GM18498 (cell line): ENCODE data around the gene CD248.

Source experiments
- ATAC-seq: cut with Tn5 transposase; IDR thresholded peaks from one replicate; pipeline ENCODE4 v1.9.1; 2021; ENCODE audit warnings: mild to moderate bottlenecking, moderate library complexity; ENCODE audit not compliant: unreplicated experiment

CD248 gene

GRCh38 chr11:66340596-66341501 lies 24.0 kb upstream of the CD248 start:
- no peak for ATAC-seq

- no peak for ATAC-seq
Measured at GRCh38 chr11:66339686-66340483, 23.0 kb upstream of the CD248 start.

- ATAC-seq, result no peak
Measured at GRCh38 chr11:66339162-66339675, 22.4 kb upstream of the CD248 start.

- no peak for ATAC-seq
Measured at GRCh38 chr11:66338276-66339161, 21.7 kb upstream of the CD248 start.

- no peak for ATAC-seq
Measured at GRCh38 chr11:66337103-66337899, 20.5 kb upstream of the CD248 start.

GRCh38 chr11:66336234-66337102 lies 19.6 kb upstream of the CD248 start, which contains the start of gene RIN1:
Gene RIN1 (minus strand): TSS chr11:66336434. CDS start chr11:66336402, 32 bp downstream.
- ATAC-seq, result peak; percentile 66

GRCh38 chr11:66335531-66336233 lies 18.8 kb upstream of the CD248 start:
- no peak for ATAC-seq

DNA sequence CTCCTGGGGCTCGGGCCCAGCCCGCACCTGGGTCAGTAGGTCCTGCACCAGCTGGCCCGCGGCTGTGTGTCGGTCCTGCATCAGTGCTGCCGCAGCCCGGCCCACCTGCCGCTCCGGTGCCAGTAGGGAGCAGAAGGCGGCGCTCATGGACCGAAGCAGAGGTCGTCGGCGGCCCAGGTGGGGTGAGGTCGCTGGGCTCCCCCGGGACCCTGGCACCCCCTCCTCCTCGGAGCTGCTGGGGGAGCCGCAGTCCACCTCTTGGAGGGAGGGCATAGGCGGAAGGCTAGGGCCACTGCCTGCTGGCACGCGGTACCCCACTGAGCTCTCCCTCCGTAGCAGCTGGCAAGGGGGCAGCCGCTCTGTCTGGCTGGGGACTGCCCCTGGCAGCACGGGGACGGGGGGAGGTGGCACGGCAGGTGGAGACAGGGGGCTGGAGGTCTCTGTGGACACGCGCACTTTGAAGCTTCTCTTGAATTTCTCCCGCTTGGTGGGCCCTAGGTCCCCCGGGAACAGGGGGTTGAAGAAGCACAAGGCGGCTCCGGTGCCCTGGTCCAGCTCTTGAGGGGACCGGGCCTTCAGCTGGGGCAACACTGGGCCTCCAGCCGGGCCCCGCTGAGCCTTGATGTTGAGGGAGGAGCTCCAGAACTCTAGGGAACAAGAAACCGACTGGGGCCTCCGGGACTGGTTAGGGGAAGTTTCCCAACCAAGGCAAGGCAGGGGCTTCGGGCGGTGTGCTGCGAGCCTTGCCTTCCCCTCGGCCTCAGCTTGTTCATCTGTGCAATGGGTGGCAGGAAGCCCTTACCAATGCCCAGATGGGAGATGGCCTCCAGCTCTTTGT lies 18.0 kb upstream of the CD248 start:
- ATAC-seq, result no peak

GRCh38 chr11:66333896-66334604 lies 17.2 kb upstream of the CD248 start:
- ATAC-seq, result no peak

DNA sequence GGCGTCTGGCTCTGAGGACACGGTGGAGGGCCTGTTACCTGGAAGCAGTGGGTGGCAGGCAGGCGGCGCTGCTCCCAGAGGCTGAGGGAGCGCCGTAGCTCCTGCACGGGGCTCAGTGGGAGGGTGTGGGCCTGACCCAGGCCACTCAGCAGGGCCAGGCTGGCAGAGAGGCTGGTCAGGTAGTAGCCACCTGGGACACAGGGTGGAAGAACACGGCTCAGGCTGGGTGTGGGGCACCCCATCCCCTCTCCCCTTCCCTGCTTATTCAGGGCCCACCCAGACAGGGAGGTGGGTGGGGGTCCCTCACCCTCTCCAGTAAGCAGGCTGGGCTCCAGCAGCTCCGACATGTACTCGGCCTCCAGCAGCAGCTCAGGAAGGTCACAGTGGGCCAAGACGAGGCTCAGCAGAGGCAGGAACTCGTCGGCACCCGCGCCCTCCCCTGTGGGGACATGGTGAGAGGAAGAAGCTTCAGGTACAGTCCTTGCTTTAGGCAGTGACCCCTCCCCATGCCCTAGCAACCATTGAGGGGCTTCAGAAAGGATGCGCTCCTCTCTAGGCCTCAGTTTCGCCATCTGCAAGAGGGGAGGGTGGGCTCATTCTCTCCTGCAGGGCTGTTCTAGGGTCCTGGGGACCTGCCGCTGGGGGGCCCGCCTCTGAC lies 16.5 kb upstream of the CD248 start:
- no peak for ATAC-seq

DNA sequence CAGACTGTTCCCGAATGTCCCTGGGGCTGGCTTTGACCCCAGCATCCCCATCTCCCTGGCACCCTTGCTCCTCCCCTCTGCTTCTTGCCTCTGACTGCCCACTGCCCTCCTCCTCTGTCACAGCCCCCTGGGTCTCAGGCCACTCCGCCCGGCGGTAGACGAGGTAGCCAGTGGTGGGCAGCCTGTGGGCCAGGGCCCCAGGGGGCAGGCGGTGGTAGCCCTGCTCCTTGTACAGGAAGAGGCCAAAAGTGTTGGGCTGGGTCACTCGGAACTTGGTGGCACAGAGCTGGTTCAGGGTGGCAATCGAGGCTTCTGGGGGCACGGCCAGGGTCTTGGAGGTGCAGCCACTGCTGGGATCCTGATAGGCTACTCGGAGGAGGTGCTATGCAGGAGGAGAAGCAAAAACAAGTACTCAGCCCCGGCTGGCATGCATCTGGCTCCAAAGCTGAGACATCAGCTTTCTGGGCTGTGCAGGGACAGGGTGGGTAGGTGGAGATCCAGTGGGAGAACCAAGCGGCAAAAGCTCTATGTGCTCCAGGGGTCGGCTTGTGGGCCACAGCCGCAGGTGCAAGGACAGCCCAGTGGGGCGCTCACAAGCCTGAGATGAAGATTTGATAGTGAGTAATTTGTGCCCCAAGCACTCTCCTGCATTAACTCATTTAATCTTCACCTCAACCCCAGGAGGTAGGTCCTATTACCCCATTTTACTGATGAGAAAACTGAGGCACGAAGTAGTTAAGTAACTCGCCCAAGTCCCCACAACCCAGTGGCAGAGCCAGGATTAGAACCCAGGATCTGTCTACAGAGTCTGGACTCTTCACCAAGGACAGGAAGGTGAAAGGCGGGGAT lies 15.8 kb upstream of the CD248 start:
- no peak for ATAC-seq

DNA sequence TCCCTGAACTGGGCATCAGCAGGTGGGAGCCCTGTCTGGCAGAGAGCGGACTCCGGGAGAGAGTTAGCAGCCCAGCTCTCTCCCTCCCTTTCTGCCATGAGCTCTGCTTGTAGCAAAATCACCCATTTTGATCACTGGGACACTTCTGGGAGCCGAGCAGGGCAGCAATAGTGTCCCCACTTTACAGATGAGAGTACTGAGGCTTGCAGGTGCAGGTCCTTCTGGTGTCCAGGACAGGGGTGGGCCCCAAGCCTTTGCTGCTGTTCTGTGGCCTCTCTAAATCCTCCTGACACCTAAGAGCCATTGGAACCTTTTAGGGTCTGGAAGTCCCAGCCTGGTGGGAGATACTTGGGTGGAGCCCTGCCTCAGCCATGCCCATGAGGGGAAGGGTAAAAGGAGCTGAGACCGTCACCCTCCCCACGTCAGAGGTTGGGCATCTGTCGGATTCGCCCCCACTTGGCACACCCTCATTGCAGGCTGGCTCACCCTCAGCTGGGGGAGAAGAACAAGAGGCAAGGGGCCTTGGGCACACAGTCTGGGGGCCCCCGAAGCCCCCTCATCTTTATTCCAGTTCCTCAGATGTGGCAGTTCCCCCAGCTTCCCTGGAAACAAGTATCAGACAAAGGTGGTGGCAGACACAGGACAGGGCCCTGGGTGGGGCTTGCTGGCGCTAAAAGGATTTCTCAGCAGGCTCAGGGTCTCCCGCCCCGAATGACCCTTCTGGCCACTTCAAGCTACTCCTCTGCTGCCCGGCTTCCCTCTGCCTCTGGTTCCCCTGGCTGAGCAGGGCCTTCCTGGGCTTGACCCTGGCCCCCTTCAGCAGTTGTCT lies 14.9 kb upstream of the CD248 start:
- no peak for ATAC-seq

DNA sequence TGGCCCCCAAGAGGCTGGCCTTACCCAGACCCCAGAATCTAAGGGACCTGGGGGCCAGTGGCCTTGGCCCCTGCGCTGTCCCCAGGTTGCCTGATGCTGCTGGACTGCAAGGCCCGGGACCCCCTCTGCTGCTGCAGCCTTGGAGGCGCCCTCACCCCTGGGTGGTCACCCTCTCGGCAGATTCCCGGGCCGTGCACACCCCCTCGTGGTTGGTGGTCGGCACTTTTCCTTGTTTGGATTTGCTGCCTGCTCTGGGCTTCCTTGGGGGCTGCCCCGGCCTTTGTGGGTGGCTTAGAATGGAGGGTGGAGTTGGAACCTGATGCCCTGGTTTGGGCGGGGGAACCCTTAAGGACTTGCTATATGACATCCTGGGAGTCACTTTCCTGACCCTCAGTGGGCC lies 14.1 kb upstream of the CD248 start:
- ATAC-seq, result no peak

DNA sequence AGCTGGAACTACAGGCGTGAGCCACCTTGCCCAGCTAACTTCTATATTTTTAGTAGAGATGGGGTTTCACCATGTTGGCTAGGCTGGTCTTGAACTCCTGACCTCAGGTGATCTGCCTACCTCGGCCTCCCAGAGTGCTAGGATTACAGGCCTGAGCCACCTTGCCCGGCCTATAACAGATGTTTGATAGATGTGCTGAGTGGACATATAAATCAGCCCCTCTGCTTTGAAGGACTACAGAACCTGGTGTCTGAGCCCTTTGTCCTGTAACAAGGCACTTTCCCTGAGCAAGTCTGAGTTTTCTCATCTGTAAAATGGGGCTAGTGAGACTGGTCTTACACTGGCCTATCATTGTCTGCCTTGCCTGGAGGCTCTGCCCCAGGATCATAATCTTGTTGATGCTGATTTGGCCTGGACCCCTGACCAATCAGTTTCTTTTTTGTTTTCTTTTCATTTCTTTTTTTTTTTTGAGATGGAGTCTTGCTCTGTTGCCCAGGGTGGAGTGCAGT lies 12.4 kb upstream of the CD248 start:
- no peak for ATAC-seq
